Astrocyte of the cerebellum (primary cell): ENCODE data around the gene FASTK.

Experiments
- DNase-seq: peaks from one replicate; pipeline ENCODE4 v3.0.0-alpha.2; 2011; ENCODE audit warnings: low read depth
- H3K4me3 ChIP-seq: 2 replicates; pipeline ENCODE4 v1.5.1; 2011; ENCODE audit warnings: mild to moderate bottlenecking, low read depth, low read length, moderate library complexity
- CTCF ChIP-seq: IDR thresholded peaks from 2 replicates; pipeline ENCODE4 v1.5.1; 2012; ENCODE audit warnings: low read length, low read depth, moderate library complexity, mild to moderate bottlenecking; ENCODE audit errors: missing control alignments
- in situ Hi-C: cut with HindIII; loops from 2 replicates; pipeline ENCODE4 v1.10.0; 2017; ENCODE audit warnings: low sequenced_read_pairs

Gene FASTK

GRCh38 chr7:151051108-151051507 is 29.5 kb downstream of the FASTK start:
- no peak for TF ChIP-seq CTCF
- DNase-seq = peak; percentile 27
- no peak overlapping the region for H3K4me3 ChIP-seq
- in situ Hi-C loops = no loop called here

GRCh38 chr7:151048911-151049463 is 31.6 kb downstream of the FASTK start:
- DNase-seq = no peak
- H3K4me3 ChIP-seq = no peak overlapping the region
- in situ Hi-C loops = no loop called here
- no peak for TF ChIP-seq CTCF

- no peak for TF ChIP-seq CTCF
- H3K4me3 ChIP-seq = no peak within 1 kb of the TSS
- no peak for DNase-seq
- in situ Hi-C loops = no loop called here
These were observed 32.4 kb downstream of the FASTK start, which contains the start of gene ASIC3 for GRCh38 chr7:151047976-151048815. Gene ASIC3, plus strand, starts transcription at chr7:151048531. Its CDS starts 355 bp downstream, at chr7:151048886.

GRCh38 chr7:151046603-151047573 is 33.7 kb downstream of the FASTK start:
- no peak overlapping the region for H3K4me3 ChIP-seq
- in situ Hi-C loops = no loop called here
- no peak for DNase-seq
- no peak for TF ChIP-seq CTCF

GRCh38 chr7:151045967-151046366 is 34.6 kb downstream of the FASTK start:
- no peak for DNase-seq

More at GRCh38 chr7:151045967-151046366, 34.6 kb downstream of the FASTK start:
- no peak for TF ChIP-seq CTCF
- no peak overlapping the region for H3K4me3 ChIP-seq
- in situ Hi-C loops = no loop called here
